Measurements from ENCODE around the gene MMD2.
"Not testable (repeated sequence)": the region's sequence is repeated elsewhere in the genome, so short reads cannot be mapped to it uniquely, and the experiment has no call there.

Gene MMD2, protein sequence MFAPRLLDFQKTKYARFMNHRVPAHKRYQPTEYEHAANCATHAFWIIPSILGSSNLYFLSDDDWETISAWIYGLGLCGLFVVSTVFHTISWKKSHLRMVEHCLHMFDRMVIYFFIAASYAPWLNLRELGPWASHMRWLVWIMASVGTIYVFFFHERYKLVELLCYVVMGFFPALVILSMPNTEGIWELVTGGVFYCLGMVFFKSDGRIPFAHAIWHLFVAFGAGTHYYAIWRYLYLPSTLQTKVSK

GRCh38 chr7:4958477-4959301 lies at the start of gene MMD2:
Gene MMD2, minus strand, starts transcription at chr7:4959187. Its CDS starts 170 bp downstream, at chr7:4959017.
- in situ Hi-C loops (cut with MboI; ENCODE audit: low sequenced_read_pairs) = no loop called here

DNA sequence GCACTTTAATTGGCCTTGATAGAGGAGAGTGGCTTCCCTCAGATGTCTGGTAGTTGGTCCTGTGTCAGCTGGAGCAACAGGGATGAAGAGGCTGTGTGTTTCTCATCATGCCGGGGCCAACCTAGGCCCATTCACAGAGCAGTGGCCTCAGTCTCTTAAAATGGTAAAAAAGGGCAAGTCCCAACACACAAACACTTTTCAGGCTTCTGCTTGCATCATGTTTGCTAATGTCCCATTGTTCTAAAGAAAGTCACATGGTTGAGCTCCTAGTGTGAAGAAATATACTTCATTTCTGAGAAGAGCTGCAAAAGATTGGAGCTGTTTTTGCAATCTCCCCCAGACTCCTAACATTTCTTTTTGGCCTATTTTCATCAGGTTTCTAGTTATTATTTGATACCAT lies 46.1 kb upstream of the MMD2 start:
- in situ Hi-C loops (cut with MboI; ENCODE audit: low sequenced_read_pairs) = no loop called here

- in situ Hi-C loops (cut with MboI; ENCODE audit: low sequenced_read_pairs) = no loop called here
Measured at GRCh38 chr7:5001911-5002310, 42.9 kb upstream of the MMD2 start.

DNA sequence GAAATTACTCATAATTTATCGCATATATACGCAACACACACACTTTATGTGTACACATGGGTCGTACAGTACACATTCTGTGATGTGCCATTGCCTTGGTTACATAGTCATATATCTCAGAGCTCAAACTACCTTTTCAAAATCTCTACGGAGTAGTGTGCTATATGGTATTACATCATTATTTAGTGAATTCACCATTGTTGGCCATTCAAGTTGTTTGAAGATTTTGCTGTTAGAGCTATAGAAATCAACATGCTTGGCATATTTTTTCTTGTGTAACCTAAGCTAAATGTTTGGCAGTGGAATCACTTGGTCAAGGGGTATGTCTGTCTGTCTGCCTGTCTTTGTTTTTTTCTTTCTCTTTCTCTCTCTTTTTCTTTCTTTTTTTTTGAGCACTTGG lies 42.0 kb upstream of the MMD2 start:
- in situ Hi-C loops (cut with MboI; ENCODE audit: low sequenced_read_pairs) = no loop called here

- in situ Hi-C loops (cut with MboI; ENCODE audit: low sequenced_read_pairs) = no loop called here
Measured at GRCh38 chr7:4999369-4999950, 40.5 kb upstream of the MMD2 start.

GRCh38 chr7:4998910-4999309 lies 39.9 kb upstream of the MMD2 start:
- in situ Hi-C loops (cut with MboI; ENCODE audit: low sequenced_read_pairs) = no loop called here

- in situ Hi-C loops (cut with MboI; ENCODE audit: low sequenced_read_pairs) = no loop called here
Measured at GRCh38 chr7:4998244-4998643, 39.3 kb upstream of the MMD2 start.

- in situ Hi-C loops (cut with MboI; ENCODE audit: low sequenced_read_pairs) = no loop called here
Measured at GRCh38 chr7:4996696-4997222, 37.8 kb upstream of the MMD2 start.

- in situ Hi-C loops (cut with MboI; ENCODE audit: low sequenced_read_pairs) = no loop called here
Measured at GRCh38 chr7:4995429-4995969, 36.5 kb upstream of the MMD2 start.

GRCh38 chr7:4993471-4993870 lies 34.5 kb upstream of the MMD2 start:
- in situ Hi-C loops (cut with MboI; ENCODE audit: low sequenced_read_pairs) = no loop called here

DNA sequence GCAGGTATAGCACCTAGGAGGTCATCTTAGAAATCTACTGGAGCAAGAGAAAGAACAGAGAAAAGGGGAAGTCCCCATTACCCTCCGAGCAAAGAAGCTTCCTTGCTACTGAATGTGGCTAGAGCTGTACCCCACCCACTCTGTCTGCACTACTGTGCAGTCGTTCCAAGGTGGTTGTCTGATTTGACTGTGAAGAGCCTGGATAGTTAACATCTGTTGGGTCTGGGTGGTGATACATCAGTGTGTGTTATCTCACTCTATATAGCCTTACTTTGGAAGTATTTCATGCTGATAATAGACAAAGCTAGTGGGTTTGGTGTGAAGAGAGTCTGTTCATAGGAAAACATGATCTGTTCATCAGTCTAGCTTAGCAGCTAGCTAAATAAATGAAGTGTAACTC lies 23.8 kb upstream of the MMD2 start:
- in situ Hi-C loops (cut with MboI; ENCODE audit: low sequenced_read_pairs) = not testable (repeated sequence)

DNA sequence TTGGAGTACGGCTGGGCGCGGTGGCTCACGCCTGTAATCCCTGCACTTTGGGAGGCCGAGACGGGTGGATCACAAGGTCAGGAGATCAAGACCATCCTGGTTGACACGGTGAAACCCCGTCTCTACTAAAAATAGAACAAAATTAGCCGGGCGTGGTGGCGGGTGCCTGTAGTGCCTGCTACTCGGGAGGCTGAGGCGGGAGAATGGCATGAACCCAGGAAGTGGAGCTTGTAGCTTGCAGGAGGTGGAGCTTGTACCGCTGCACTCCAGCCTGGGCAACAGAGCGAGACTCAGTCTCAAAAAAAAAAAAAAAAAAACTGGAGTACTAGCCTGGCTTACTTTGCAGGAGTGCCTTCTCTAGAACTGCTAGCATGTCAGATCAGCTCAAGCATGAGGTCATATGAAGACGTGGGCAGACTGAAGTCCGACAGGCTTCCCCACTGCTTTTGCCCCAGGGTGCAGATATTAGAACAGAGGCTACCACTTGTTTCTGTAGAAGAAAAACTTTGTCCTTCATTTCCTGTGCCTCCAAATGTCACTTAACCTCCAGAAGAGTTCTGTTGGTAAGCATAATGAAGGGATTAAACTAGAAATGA lies 22.4 kb upstream of the MMD2 start:
- in situ Hi-C loops (cut with MboI; ENCODE audit: low sequenced_read_pairs) = not testable (repeated sequence)

DNA sequence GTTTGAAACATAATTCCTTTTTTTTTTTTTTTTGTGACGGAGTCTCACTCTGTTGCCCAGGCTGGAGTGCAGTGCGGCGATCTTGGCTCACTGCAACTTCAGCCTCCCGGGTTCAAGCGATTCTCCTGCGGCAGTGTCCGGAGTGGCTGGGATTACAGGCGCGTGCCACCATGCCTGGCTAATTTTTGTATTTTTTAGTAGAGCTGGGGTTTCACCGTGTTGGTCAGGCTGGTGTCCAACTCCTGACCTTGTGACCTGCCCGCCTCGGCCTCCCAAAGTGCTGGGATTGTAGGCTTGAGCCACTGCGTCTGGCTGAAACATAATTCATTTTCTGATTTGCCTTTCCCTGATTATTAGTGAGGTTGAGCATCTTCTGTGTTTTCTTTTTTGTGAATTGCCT lies 16.6 kb upstream of the MMD2 start:
- in situ Hi-C loops (cut with MboI; ENCODE audit: low sequenced_read_pairs) = not testable (repeated sequence)

DNA sequence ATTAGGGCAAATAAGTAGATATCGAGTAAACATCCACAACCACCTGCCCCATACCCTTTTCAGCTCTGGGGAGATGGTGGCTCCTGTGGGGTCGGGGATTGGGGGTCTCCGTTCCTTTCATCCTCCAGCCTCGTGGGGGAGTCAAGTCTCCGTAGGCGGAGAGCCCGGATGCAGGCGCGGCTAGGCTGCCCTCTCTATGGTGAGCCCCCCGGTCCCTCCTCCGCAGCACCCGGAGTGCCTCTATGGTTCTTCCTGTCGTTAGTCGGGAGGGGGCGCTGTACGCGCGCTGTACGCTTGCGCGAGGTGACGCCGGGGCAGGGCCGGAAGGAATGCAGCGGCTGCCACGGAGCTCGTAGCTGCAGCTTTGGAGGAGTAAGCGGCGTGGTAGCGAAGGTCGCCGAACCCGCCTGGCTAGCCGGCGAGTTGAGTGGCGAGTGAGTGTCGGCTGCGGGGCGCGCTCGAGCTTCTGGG lies 14.8 kb upstream of the MMD2 start:
- in situ Hi-C loops (cut with MboI; ENCODE audit: low sequenced_read_pairs) = no loop called here

DNA sequence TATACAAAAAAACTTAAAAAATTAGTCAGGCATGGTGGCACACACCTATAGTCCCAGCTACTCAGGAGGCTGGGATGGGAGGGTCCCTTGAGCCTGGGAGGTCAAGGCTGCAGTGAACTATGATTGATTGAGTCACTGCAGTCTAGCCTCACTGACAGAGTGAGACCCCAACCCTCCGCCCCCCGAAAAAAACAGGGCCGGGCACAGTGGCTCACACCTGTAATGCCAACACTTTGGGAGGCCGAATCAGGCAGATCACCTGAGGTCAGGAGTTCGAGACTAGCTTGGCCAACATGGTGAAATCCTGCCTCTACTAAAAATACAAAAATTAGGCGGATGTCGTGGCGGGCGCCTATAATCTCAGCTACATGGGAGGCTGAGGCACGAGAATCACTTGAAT lies 13.5 kb upstream of the MMD2 start:
- in situ Hi-C loops (cut with MboI; ENCODE audit: low sequenced_read_pairs) = not testable (repeated sequence)

- in situ Hi-C loops (cut with MboI; ENCODE audit: low sequenced_read_pairs) = no loop called here
Measured at GRCh38 chr7:4965295-4966022, 6.5 kb upstream of the MMD2 start.

DNA sequence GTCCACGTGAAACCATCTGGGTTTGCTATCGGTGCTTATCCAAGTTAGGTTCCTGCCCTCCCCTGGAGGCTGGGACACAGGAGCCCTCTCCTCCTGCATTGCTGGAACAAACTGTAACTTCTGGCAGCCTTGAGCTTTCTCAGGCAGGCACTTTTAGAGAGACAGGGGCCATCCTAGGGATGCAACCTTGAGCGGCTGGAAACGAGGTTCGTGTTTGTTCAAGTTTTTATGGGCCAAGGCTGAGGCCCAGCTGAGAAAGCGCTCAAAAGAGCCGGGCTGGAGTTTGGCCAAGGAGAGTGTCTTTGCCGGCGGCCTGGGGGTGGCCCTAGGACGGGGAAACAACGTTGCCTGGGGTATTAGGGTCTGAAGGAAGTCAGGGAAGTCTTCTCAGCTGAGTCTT lies 5.5 kb upstream of the MMD2 start:
- in situ Hi-C loops (cut with MboI; ENCODE audit: low sequenced_read_pairs) = no loop called here

DNA sequence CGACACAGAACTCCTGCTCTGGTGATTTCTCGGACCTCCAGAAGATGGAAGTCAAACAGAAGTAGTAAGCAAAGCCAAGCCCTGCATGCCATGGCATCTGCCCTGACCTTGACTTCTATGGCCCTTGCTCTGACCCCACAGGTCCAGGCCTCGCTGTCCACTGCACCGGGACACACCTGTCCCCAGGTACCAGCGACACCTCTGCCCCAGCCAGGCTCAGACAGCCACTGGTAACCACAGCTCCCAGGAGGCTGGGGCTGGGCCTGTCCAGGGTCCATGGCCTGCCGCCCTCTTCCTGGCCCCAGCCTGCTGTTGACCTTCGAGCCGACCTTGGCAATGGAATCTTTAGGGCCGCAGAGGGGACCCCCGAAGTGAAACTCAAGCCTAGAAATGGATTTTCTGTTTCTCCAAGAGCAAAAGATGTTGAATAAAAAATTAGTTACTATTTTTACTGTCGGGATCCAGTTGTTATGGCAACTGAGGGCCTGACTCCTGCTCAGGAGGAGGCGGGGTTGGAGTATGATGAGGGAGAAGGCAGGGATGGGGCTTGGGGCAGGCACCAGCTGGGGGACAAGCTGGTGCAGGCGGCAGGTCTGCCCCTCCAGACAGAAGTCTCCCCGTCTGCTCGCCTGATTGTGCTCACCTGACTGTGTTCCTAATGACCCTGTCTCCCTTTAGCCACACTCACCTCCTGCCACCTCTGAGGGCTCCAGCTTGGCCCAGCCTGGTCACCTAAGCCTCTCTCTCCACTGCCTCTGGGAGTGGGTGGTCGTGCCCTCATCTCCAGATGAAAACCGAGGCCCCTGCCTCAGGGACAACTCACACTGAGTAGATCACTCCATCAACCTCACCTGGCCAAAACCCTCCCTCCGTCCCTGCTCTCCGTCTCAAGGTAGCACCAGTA lies 4.1 kb upstream of the MMD2 start:
- in situ Hi-C loops (cut with MboI; ENCODE audit: low sequenced_read_pairs) = no loop called here

GRCh38 chr7:4960363-4960762 lies 1.4 kb upstream of the MMD2 start:
- in situ Hi-C loops (cut with MboI; ENCODE audit: low sequenced_read_pairs) = no loop called here
